HG02970 (cell line): ENCODE measurements around the gene ANKRD44.
A peak's percentile ranks its signal among the peaks of the same experiment; 100 is the strongest.

Source experiments
- ATAC-seq: cut with Tn5 transposase; IDR thresholded peaks from one replicate; pipeline ENCODE4 v1.9.1; 2021; ENCODE audit warnings: mild to moderate bottlenecking, moderate library complexity, moderate number of reproducible peaks; ENCODE audit not compliant: unreplicated experiment, low FRiP score

Gene ANKRD44

GRCh38 chr2:197212344-197213262 lies 98.0 kb downstream of the ANKRD44 start:
- ATAC-seq, result no peak

- no peak for ATAC-seq
These were observed 98.7 kb downstream of the ANKRD44 start for GRCh38 chr2:197211881-197212342.

GRCh38 chr2:197210430-197210829 lies 100.2 kb downstream of the ANKRD44 start:
- ATAC-seq, result no peak

- ATAC-seq, result no peak
These were observed 100.7 kb downstream of the ANKRD44 start for GRCh38 chr2:197209742-197210408.

- no peak for ATAC-seq
These were observed 101.3 kb downstream of the ANKRD44 start for GRCh38 chr2:197209246-197209645.

GRCh38 chr2:197208841-197209240 lies 101.7 kb downstream of the ANKRD44 start:
- no peak for ATAC-seq

GRCh38 chr2:197208024-197208423 lies 102.6 kb downstream of the ANKRD44 start:
- ATAC-seq, result no peak

- no peak for ATAC-seq
These were observed 103.0 kb downstream of the ANKRD44 start for GRCh38 chr2:197207598-197207997.

GRCh38 chr2:197207106-197207505 lies 103.5 kb downstream of the ANKRD44 start:
- no peak for ATAC-seq

- ATAC-seq, result no peak
These were observed 104.9 kb downstream of the ANKRD44 start for GRCh38 chr2:197205585-197206215.

- no peak for ATAC-seq
These were observed 105.9 kb downstream of the ANKRD44 start for GRCh38 chr2:197204519-197205250.

GRCh38 chr2:197201874-197202273 lies 108.7 kb downstream of the ANKRD44 start:
- no peak for ATAC-seq

GRCh38 chr2:197200762-197201058 lies 109.9 kb downstream of the ANKRD44 start:
- no peak for ATAC-seq

- ATAC-seq, result no peak
These were observed 110.4 kb downstream of the ANKRD44 start for GRCh38 chr2:197200051-197200761.

GRCh38 chr2:197198890-197199289 lies 111.7 kb downstream of the ANKRD44 start:
- ATAC-seq, result peak; percentile 91

- no peak for ATAC-seq
These were observed 112.7 kb downstream of the ANKRD44 start for GRCh38 chr2:197197895-197198311.

GRCh38 chr2:197196541-197197180 lies 113.9 kb downstream of the ANKRD44 start:
- ATAC-seq, result no peak

- ATAC-seq, result no peak
These were observed 115.1 kb downstream of the ANKRD44 start for GRCh38 chr2:197195518-197195917.

GRCh38 chr2:197191940-197192322 lies 118.6 kb downstream of the ANKRD44 start:
- ATAC-seq, result peak; percentile 76
